Measurements from ENCODE around the gene AGAP1.

- TF ChIP-seq CTCF (IDR thresholded peaks at IDR 0.05; ENCODE audit: insufficient read depth, low read depth, low read length), result no peak
- no peak for TF ChIP-seq EZH2 (IDR thresholded peaks at IDR 0.05; ENCODE audit: insufficient read depth, low read length)
Observed at GRCh38 chr2:235835810-235836209, 342.0 kb downstream of the AGAP1 start.
